Spinal cord (tissue), 10 donors: Measurements from ENCODE around the gene ABCB6. TPM values are rescaled to one million over a fixed set of nuclear protein-coding genes. Genes with fewer than 3 reads are reported as not detected.

Experiments
- DNase-seq, 6 donors: peaks; one replicate each; pipeline versions ENCODE4 v3.0.0 to v3.0.0-alpha.2; 2013 to 2015; ENCODE audit warnings: low spot score in 6 of 6, low read depth in 4 of 6
- H3K27ac ChIP-seq: one replicate; pipeline ENCODE4 v1.5.1; 2013; ENCODE audit warnings: low read depth, low read length, control low read depth
- H3K27me3 ChIP-seq: one replicate; pipeline ENCODE4 v1.6.1; 2013; ENCODE audit warnings: low read length; ENCODE audit not compliant: control insufficient read depth, insufficient read depth
- H3K36me3 ChIP-seq: one replicate; pipeline ENCODE4 v1.6.1; 2013; ENCODE audit warnings: low read length; ENCODE audit not compliant: control insufficient read depth, insufficient read depth
- H3K4me1 ChIP-seq: one replicate; pipeline ENCODE4 v1.6.1; 2013; ENCODE audit warnings: low read length; ENCODE audit not compliant: control insufficient read depth, insufficient read depth
- H3K4me3 ChIP-seq: one replicate; pipeline ENCODE4 v1.5.1; 2013; ENCODE audit warnings: low read depth, low read length, control low read depth
- H3K9me3 ChIP-seq: one replicate; pipeline ENCODE4 v1.6.1; 2013; ENCODE audit warnings: low read length; ENCODE audit not compliant: control insufficient read depth, insufficient read depth
- WGBS: methylation state at CpG from one replicate; pipeline ENCODE4 v1.1.5; 2013; ENCODE audit warnings: missing lambda C conversion rate; ENCODE audit not compliant: insufficient coverage; 5-methylcytosine and 5-hydroxymethylcytosine counted together
- polyA plus RNA-seq, 2 donors: library from polyadenylated mRNA; unstranded; fragments of 120-200 nt; gene quantifications; one replicate each; pipeline ENCODE4 v1.2.1, GENCODE V29; 2013; ENCODE audit not compliant: insufficient read length in 2 of 2
- total RNA-seq, 2 donors: library from RNA; depleted of rRNA in 1 of 2; stranded (reverse); fragments of 120-200 nt in 1 of 2; fragments of >200 nt in 1 of 2; gene quantifications; one replicate each; pipeline versions ENCODE4 v1.2.3 to v1.2.4, GENCODE V29; 2013 to 2014
- donor health status: healthy.

The ABCB6 gene
- total and polyA plus RNA-seq, 4 donors, result 39.7 to 78.8 (median 53.9) TPM

GRCh38 chr2:219215871-219216534, 2.8 kb downstream of the ABCB6 start:
- Histone ChIP-seq H3K36me3 (peaks cover 69% of the 10 kb centered on the region), H3K27me3 (no peaks in the 10 kb centered on the region), H3K9me3 (no peaks in the 10 kb centered on the region), H3K27ac (no peak overlapping the region), H3K4me3 (no peak overlapping the region), H3K4me1 (peaks cover 50% of the 10 kb centered on the region)
- 94% methylated on average over 27 of the region's 27 CpGs for WGBS
- DNase-seq, result no peak

DNA sequence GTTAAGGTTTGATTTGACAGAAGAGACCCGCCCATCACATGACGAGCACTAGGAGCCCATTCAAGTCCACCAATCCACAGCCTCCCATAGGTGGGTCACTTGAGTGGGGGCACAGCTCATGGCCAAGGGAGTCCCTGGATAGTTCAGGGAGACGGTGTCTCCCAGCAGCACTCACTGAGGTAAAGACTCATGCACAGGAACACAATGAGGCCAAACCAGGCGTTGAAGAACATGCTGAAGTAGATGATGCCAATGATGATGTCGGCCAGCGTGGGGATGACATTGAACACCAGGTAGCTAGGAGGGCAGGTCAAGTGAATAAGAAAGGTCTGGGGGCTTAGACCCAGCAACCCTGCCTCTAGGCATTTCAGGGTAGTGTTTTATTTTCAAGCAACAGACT, 4.0 kb downstream of the ABCB6 start:
- peaks cover 69% of the 10 kb centered on the region for H3K36me3 ChIP-seq
- no peak overlapping the region for H3K27ac ChIP-seq
- 99% methylated on average over 5 of the region's 6 CpGs for WGBS
- H3K4me1 ChIP-seq, result peaks cover 40% of the 10 kb centered on the region
- no peaks in the 10 kb centered on the region for H3K27me3 ChIP-seq
- DNase-seq, result no peak
- no peak overlapping the region for H3K4me3 ChIP-seq
- no peaks in the 10 kb centered on the region for H3K9me3 ChIP-seq

DNA sequence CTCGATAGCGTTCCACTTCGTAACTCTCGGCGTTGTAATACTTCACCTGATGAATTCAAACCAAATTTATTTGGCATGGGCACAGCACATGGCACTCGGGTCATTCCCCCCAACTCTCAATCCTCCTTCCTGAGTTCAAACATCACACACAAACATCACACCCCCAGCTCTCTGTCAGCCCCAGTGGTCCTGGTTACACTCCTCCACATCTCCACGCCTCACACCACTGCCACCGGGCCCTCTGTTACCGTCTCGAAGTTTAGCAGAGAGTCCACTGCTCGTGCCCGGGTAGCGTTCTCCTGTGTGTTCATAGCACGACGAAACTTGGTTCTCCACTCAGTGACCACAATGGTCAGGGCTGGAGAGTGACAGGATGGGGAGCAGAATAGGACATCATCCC, 4.6 kb downstream of the ABCB6 start:
- DNase-seq, result no peak
- H3K36me3 ChIP-seq, result peaks cover 67% of the 10 kb centered on the region
- H3K4me1 ChIP-seq, result peaks cover 33% of the 10 kb centered on the region
- no peak overlapping the region for H3K27ac ChIP-seq
- H3K27me3 ChIP-seq, result no peaks in the 10 kb centered on the region
- no peaks in the 10 kb centered on the region for H3K9me3 ChIP-seq
- no peak overlapping the region for H3K4me3 ChIP-seq
- 98% methylated on average over 10 of the region's 15 CpGs for WGBS

- 93% methylated on average over 10 of the region's 10 CpGs for WGBS
- H3K36me3 ChIP-seq, result peaks cover 72% of the 10 kb centered on the region
These were observed 5.2 kb downstream of the ABCB6 start for GRCh38 chr2:219213486-219214071.

GRCh38 chr2:219213026-219213415, 5.7 kb downstream of the ABCB6 start:
- H3K4me1 ChIP-seq, result peaks cover 27% of the 10 kb centered on the region
- H3K27me3 ChIP-seq, result no peaks in the 10 kb centered on the region
- H3K36me3 ChIP-seq, result peaks cover 77% of the 10 kb centered on the region
- no peak for DNase-seq
- H3K4me3 ChIP-seq, result no peak overlapping the region
- 95% methylated on average over 8 of the region's 8 CpGs for WGBS
- no peaks in the 10 kb centered on the region for H3K9me3 ChIP-seq
- no peak overlapping the region for H3K27ac ChIP-seq

More at GRCh38 chr2:219213486-219214071, 5.2 kb downstream of the ABCB6 start:
- H3K27ac ChIP-seq, result no peak overlapping the region
- H3K9me3 ChIP-seq, result no peaks in the 10 kb centered on the region
- no peak overlapping the region for H3K4me3 ChIP-seq
- H3K27me3 ChIP-seq, result no peaks in the 10 kb centered on the region
- DNase-seq, result no peak
- H3K4me1 ChIP-seq, result peaks cover 28% of the 10 kb centered on the region

GRCh38 chr2:219210886-219211362, 7.8 kb downstream of the ABCB6 start:
- 100% methylated on average over 1 of the region's 9 CpGs for WGBS
- H3K9me3 ChIP-seq, result no peaks in the 10 kb centered on the region
- H3K36me3 ChIP-seq, result peaks cover 69% of the 10 kb centered on the region
- H3K4me1 ChIP-seq, result peaks cover 22% of the 10 kb centered on the region
- H3K27ac ChIP-seq, result no peak overlapping the region
- H3K27me3 ChIP-seq, result no peaks in the 10 kb centered on the region
- DNase-seq, result no peak
- no peak overlapping the region for H3K4me3 ChIP-seq

GRCh38 chr2:219210196-219210885, 8.4 kb downstream of the ABCB6 start:
- H3K27me3 ChIP-seq, result no peaks in the 10 kb centered on the region
- H3K4me3 ChIP-seq, result no peak overlapping the region
- no peak for DNase-seq
- WGBS, result 95% methylated on average over 24 of the region's 24 CpGs
- no peak overlapping the region for H3K27ac ChIP-seq
- H3K4me1 ChIP-seq, result peaks cover 20% of the 10 kb centered on the region
- no peaks in the 10 kb centered on the region for H3K9me3 ChIP-seq
- peaks cover 63% of the 10 kb centered on the region for H3K36me3 ChIP-seq

DNA sequence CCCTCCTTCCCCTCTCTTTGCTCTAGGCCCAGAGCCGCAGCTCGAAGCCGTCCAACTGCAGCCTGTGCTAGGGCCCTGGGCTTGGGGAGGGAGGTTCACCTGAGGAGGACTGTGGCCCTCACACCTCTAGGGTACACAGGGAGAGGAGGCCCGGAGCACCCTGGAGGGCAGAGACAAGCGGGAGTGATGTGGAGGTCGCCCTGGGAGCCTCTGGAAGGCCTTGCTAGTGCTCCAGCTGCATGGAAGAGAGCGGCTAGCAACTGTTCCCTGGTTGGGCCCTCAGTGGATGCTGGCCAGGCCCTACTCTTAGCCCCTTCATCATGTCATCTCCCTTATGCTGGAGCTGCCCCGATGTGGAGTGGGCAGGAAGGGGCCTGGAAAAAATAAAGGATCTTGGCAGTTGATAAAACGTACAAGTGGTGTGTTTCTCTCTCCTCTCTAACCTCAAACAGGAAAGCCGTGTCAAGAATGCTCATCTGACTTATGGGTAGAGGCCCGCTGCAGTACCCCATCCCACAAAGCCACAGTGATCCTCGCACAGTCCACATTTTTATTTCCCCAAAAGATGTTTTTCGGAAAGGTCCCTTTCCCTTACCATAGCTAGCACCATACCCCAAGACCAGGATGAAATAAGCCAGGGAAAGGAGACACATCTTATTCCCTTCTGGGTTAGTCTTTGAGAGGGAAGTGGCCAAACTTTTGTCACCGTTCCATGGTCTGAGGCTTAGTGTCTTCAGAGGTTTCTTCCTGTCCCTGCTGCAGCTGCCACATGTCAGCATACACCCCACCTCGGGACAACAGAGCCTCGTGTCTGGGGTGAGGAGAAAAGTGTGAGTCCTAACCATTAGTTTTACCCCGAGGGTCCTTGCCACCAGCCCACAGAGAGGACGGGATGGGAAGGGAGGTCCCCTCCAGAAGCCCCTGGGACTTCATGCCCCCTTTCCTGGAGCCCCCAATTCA, 9.2 kb downstream of the ABCB6 start:
- no peaks in the 10 kb centered on the region for H3K9me3 ChIP-seq
- H3K27me3 ChIP-seq, result no peaks in the 10 kb centered on the region
- 86% methylated on average over 10 of the region's 18 CpGs for WGBS
- H3K4me1 ChIP-seq, result peaks cover 20% of the 10 kb centered on the region
- peaks cover 59% of the 10 kb centered on the region for H3K36me3 ChIP-seq
- DNase-seq, result no peak
- H3K4me3 ChIP-seq, result no peak overlapping the region
- no peak overlapping the region for H3K27ac ChIP-seq
